ENCODE measurements around the gene CHD5.
"Not testable (repeated sequence)": the region's sequence is repeated elsewhere in the genome, so short reads cannot be mapped to it uniquely, and the experiment has no call there.

CHD5 gene

GRCh38 chr1:6180268-6180706 is at the start of gene CHD5:
Gene CHD5, minus strand, starts transcription at chr1:6180321. Its CDS starts 298 bp downstream, at chr1:6180023.
- no peak for DNase-seq

DNA sequence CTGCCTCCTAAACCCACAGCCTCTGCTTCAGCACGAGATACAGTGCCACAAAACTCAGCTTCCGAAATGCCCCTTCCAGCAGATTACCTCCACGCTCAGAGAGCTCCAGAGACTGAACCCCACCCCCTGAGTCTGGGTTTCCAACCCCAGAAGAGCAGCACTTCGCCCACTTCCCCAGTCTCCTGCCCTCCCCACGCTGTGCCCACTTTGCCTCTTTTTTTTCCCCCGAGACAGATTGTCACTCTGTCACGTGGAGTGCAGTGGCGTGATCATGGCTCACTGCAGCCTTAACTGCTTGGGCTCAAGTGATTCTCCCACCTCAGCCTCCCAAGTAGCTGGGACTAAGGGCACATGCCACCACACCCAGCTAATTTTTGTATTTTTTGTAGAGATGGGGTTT is 45.5 kb upstream of the CHD5 start:
- DNase-seq = no peak

DNA sequence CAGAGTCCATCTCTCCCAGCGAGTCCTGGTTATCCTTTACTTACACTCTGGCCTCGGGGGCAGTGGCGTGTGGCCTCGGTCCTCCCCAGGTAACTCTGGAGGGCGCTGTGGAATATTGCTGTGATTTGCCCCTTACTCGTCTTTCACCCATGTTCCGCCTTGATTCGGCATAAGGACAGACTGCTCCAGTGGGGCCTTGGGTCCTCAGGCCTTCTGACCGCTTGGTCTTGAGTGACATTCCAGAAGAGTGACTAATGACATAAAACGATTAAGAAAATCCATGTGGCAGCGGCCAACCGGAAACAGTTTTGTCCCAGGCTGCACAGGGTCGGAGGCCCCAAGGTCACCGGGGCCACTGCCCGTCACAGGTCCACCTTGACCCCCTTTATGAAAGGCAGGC is 44.6 kb upstream of the CHD5 start:
- DNase-seq = no peak

GRCh38 chr1:6223617-6224016 is 43.5 kb upstream of the CHD5 start:
- DNase-seq = no peak

DNA sequence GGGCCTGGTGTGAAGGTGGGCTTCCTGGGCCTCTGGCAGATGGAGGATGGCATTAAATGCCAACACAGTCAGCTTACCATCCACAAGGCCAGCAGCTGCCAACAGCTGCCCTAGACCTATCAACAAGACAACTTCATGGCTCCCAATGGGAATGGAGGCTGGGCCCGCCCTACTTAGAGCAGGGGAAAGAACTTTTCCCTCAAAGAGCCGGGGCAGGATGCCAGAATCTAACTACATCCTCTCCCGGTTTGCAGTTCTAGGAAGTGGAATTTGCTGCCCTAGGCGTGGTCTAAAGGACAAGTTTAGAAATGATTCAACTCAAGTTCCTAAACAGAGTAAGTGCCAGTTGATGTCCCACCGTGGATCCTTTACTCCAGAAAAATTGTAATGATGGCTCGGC is 42.5 kb upstream of the CHD5 start:
- DNase-seq = no peak

DNA sequence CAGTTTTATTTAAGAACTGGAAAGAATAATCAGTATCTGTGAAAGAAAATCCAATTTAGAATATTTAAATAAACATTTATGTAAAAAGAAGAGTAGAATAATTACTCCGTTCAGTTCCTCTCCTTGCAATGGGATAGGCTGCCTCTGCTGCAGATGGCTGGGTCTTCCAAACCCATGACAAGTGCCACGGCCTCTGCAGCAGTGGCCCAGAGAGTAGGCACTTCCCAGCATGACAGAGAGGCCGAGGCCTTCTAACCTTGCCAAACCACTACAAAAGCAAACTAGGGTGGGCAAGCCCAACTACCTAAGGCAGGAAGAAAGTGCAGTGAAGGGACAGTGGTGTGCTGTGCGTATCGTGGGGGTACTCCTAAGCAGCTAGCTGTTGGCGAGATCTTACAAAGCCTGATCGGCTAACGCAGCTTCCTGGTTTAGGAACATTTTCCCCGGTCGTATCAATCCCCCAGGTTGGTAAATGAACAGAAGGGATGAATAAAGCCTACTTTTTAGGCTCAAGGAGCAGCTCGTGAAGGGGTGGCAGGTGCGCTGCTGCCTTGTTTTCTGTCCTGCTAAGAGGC is 41.2 kb upstream of the CHD5 start:
- DNase-seq = no peak

- DNase-seq = no peak
Observed at GRCh38 chr1:6220236-6220635, 40.1 kb upstream of the CHD5 start.

GRCh38 chr1:6219641-6220040 is 39.5 kb upstream of the CHD5 start:
- DNase-seq = not testable (repeated sequence)

- no peak for DNase-seq
Observed at GRCh38 chr1:6218375-6219164, 38.4 kb upstream of the CHD5 start.

DNA sequence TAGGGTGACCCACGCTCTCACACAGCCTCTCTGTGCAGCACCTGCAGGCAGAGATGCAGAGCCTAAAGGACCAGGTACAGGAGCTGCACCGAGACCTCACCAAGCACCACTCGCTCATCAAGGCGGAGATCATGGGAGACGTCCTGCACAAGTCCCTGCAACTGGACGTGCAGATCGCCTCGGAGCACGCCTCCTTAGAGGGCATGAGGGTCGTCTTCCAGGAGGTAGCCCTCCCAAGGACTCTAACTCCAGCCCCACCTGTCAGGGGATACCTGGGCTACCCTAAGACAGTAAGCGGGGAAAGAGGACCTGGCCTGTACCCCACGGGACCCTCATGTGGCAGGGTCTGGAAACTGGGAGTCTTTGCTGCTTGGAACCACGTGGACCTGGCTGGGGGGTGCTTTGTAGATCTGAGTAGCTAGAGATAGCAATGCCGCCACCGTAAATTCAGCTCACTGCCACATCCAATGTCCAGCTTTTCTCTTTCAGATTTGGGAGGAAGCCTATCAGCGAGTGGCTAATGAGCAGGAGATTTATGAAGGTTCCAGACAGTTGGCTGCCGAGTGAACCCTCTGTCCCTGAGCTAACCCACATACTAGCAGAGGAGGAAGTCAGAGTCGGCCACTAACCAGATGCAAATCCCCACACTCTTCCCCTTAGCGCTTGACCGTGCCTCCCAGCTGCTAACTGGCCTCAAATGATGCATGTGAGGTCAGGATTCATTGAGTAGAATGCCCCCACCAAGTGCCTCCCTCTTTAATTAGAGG is 32.3 kb upstream of the CHD5 start:
- DNase-seq = peak; percentile 92

- no peak for DNase-seq
Observed at GRCh38 chr1:6211731-6212130, 31.6 kb upstream of the CHD5 start.

DNA sequence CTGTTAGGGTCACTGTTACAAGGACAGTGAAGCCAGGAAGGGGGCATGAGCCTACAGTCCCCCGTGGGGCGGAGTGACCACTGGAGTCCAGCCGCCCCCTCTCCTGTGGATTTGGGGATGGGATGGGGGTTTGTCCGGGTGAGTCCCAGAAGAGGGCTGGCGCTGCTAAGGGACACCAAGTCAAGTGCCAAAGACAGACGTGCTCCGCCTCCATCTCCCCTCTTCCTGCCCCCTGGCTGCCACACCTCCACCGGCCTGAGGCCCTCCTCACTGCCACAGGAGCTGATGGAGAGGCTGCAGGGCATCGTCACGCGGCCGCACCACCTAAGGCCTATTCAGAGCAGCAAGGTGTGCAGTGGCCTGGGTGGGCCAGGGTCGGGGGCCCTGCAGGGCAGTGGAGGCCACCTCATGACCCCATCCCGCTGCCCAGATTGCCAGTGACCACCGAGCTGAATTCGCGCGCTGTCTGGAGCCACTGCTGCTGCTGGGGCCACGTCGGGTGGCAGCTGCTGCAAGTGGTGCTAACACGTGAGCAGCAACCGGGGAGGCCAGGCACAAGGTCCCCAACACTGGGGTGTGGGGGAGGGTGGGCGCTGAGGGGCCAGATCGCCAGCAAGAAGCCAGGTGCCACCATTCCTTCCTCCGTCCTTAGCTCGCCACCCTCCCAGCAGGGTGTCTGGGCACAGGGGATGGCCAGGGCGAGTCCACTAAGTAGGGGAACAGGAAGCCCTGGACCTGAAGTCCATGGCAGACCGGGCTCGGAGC is 30.7 kb upstream of the CHD5 start:
- no peak for DNase-seq

DNA sequence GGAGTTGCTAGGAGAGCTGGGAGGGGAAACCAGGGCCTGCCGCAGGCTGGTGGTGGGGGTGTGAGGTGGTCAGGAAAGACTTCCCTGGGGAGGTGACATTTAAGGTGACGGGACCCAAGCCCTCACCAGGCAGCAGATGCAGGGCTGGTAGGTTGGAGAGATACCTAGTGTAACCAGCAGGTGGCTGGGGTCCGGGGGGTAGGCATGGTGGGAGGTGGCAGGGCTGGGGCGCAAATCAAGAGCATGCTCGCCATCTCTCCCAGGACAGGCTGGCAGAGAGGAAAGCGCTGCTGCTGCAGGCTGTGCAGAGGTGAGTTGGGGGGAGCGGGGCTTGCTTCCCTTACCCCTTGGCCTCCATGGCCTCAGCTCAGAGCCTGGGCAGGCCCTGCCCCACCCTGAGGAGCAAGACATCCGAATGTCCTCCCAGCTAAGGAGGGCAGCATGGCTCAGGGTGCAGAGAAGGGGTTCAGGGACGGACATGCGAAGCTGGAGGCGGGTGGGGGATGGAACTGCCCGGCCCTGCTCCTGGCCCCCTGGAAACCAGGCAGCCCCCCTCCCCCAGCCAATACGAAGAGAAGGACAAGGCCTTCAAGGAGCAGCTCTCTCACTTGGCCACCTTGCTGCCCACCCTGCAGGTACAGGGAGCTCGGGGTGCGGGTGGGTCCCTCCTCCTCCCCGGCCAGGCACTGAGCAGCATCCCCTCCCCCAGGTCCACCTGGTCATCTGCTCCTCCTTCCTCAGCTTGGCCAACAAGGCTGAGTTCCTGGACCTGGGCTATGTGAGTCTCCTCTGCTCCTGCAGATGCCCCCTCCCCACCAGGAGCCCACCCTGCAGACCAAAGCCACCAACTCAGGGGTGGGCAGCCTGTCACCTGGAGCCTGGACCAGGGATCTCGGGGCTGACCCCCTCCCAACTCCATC is 29.8 kb upstream of the CHD5 start:
- no peak for DNase-seq

GRCh38 chr1:6208723-6209660 is 28.9 kb upstream of the CHD5 start:
- peak; percentile 22 for DNase-seq

GRCh38 chr1:6207921-6208320 is 27.8 kb upstream of the CHD5 start:
- no peak for DNase-seq

- peak; percentile 14 for DNase-seq
Observed at GRCh38 chr1:6207075-6207885, 27.2 kb upstream of the CHD5 start.

- DNase-seq = no peak
Observed at GRCh38 chr1:6206520-6206855, 26.4 kb upstream of the CHD5 start.

- no peak for DNase-seq
Observed at GRCh38 chr1:6205849-6206519, 25.9 kb upstream of the CHD5 start, which contains the start of gene RNF207. Gene RNF207, plus strand, starts transcription at chr1:6206119. Its CDS starts 417 bp downstream, at chr1:6206536.

DNA sequence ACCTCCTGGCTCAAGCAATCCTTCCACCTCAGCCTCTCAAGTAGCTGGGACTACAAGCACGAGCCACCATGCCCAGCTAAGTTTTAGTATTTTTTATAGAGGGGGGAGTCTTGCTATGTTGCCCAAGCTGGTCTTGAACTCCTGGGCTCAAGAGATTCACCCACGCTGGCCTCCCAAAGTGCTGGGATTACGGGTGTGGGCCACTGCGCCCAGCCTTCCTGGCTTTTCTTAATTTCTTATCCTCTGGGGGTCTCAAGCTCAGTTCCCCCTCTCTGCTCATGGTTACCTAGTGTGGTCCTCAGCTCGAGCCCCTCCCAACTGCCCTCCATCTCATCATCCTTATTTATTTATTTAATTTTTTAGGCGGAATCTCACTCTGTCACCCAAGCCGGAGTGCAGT is 22.1 kb upstream of the CHD5 start:
- DNase-seq = no peak
